K562 (cell line): Measurements from ENCODE around the gene TFRC. TPM values are rescaled to one million over a fixed set of nuclear protein-coding genes. Genes with fewer than 3 reads are reported as not detected.

Experiments used
- CREB3 ChIP-seq: fragments of 450-650 bp; conservative IDR thresholded peaks from 2 replicates; pipeline ENCODE4 v1.6.1; 2016; ENCODE audit warnings: missing genetic modification characterization, low read depth, mild to moderate bottlenecking, missing compliant biosample characterization, moderate library complexity
- DDX20 ChIP-seq: fragments of 450-650 bp; IDR thresholded peaks from 2 replicates; pipeline ENCODE4 v1.6.1; 2016; ENCODE audit warnings: missing genetic modification characterization, low read depth, mild to moderate bottlenecking, missing compliant biosample characterization, moderate library complexity
- HDAC8 ChIP-seq: fragments of 450-650 bp; IDR thresholded peaks from 2 replicates; pipeline ENCODE4 v1.6.1; 2016; ENCODE audit warnings: mild to moderate bottlenecking, missing genetic modification characterization, moderate library complexity, missing compliant biosample characterization
- HNRNPL ChIP-seq: fragments of 200-400 bp; formaldehyde crosslinking; IDR thresholded peaks from 2 replicates; pipeline ENCODE4 v1.6.1; 2017; ENCODE audit warnings: low read depth, mild to moderate bottlenecking, low read length
- HSF4 ChIP-seq: fragments of 250-450 bp; sonication (Bioruptor Pico); IDR thresholded peaks from 2 replicates; pipeline ENCODE4 v2.1.2; 2022; ENCODE audit warnings: mild to moderate bottlenecking, moderate library complexity, borderline replicate concordance
- ILF3 ChIP-seq: fragments of 450-650 bp; IDR thresholded peaks from 2 replicates; pipeline ENCODE4 v1.6.1; 2018; ENCODE audit warnings: antibody characterized with exemption, mild to moderate bottlenecking, moderate library complexity, borderline replicate concordance
- JUND ChIP-seq, 2 experiments: IDR thresholded peaks; 2 replicates in 1 of 2; 3 replicates in 1 of 2; pipeline ENCODE4 v1.6.1; 2011; ENCODE audit warnings: borderline replicate concordance in 2 of 2, low read depth in 2 of 2, low read length in 2 of 2, improper control_type of control experiment in 1 of 2, missing biosample characterization in 1 of 2, missing genetic modification characterization in 1 of 2, missing genetic modification reagents in 1 of 2
- NEUROD1 ChIP-seq: fragments of 150-350 bp; IDR thresholded peaks from 2 replicates; pipeline ENCODE4 v1.6.1; 2014; ENCODE audit warnings: borderline replicate concordance, low read length, low read depth; ENCODE audit not compliant: partially characterized antibody
- NR4A1 ChIP-seq, 2 experiments: fragments of 250-450 bp in 1 of 2; fragments of 450-650 bp in 1 of 2; sonication (Bioruptor Pico) in 1 of 2; IDR thresholded peaks; 2 replicates each; pipeline versions ENCODE4 v1.4.0 to v1.6.1; 2016 to 2020; ENCODE audit warnings: mild to moderate bottlenecking in 2 of 2, missing compliant biosample characterization in 1 of 2, missing genetic modification characterization in 1 of 2, moderate library complexity in 1 of 2
- PHB ChIP-seq: fragments of 250-450 bp; sonication (Bioruptor Pico); IDR thresholded peaks from 2 replicates; pipeline ENCODE4 v1.5.0; 2021
- POLR2H ChIP-seq: IDR thresholded peaks from 2 replicates; pipeline ENCODE4 v1.6.1; 2016; ENCODE audit warnings: missing genetic modification characterization, low read depth, mild to moderate bottlenecking, control low read depth, missing compliant biosample characterization, moderate library complexity
- PTTG1 ChIP-seq: fragments of 450-650 bp; IDR thresholded peaks from 2 replicates; pipeline ENCODE4 v1.6.1; 2016; ENCODE audit warnings: low read depth, mild to moderate bottlenecking, missing genetic modification characterization, missing compliant biosample characterization
- ZNF197 ChIP-seq: fragments of 200-800 bp; sonication (Bioruptor generic); IDR thresholded peaks from 2 replicates; pipeline ENCODE4 v1.6.1; 2016; ENCODE audit warnings: low read depth, missing genetic modification characterization, missing compliant biosample characterization
- polyA plus RNA-seq, 8 experiments: library from polyadenylated mRNA; depleted of rRNA in 4 of 8; stranded (reverse) in 5 of 8; unstranded in 3 of 8; fragments of >200 nt; fragmentation: Nextera tagmentation in 2 of 8; fragmentation: Illumina TruSeq in 1 of 8; extraction: Ambion mirVana in 2 of 8; extraction: Trizol in 1 of 8; gene quantifications; 2 replicates each; pipeline versions ENCODE4 v1.2.1 to v1.2.3, GENCODE V29; 2011 to 2014; ENCODE audit warnings: inconsistent platforms in 1 of 8, missing spikeins in 1 of 8
- total RNA-seq, 7 experiments: library from RNA; depleted of rRNA in 6 of 7; stranded (reverse); fragments of >200 nt in 6 of 7; fragmentation: Illumina TruSeq in 2 of 7; extraction: Trizol in 2 of 7; gene quantifications; 2 replicates each; pipeline versions ENCODE4 v1.2.1 to v1.2.3, GENCODE V29; 2011 to 2021; ENCODE audit warnings: low replicate concordance in 1 of 7

The TFRC gene
- total and polyA plus RNA-seq, 9 of the 15 experiments (the other 6 are each of a cell fraction or from before 2014, with no cell fraction given), result 149 to 679 (median 332) TPM

GRCh38 chr3:196057760-196058331 lies 24.0 kb downstream of the TFRC start (continued):
- TF ChIP-seq ZNF197 (CRISPR knock-in tag) (no peak), CREB3 (tag) (peak; percentile 84), HNRNPL (no peak), POLR2H (peak; percentile 40; the same call in 1 of the 2 replicates), PHB (CRISPR knock-in tag) (no peak), HSF4 (CRISPR knock-in tag) (peak; percentile 42; the same call in 1 of the 2 replicates), DDX20 (peak; percentile 87), NR4A1 (CRISPR knock-in tag; IDR thresholded peaks at IDR 0.05) (no peak), NR4A1 (tag; IDR thresholded peaks at IDR 0.05) (0 out of 2 replicates have a peak, but pooled peaks have one; percentile 50), ILF3 (0 out of 2 replicates have a peak, but pooled peaks have one; percentile 25), HDAC8 (peak; percentile 75; the same call in 1 of the 2 replicates), PTTG1 (peak; percentile 86), JUND (IDR thresholded peaks at IDR 0.05; ENCODE audit: borderline replicate concordance, low read depth, low read length) (no peak), JUND (tag; IDR thresholded peaks at IDR 0.05; ENCODE audit: borderline replicate concordance, low read depth, low read length) (peak; percentile 48; the same call in 2 of the 3 replicates), NEUROD1 (no peak)
- TF ChIP-seq, all 486 proteins: peak for 41
